GM19372 (cell line): ENCODE measurements around the gene PLAAT1.

Experiments
- ATAC-seq: cut with Tn5 transposase; IDR thresholded peaks from one replicate; pipeline ENCODE4 v1.9.1; 2021; ENCODE audit warnings: mild to moderate bottlenecking, low read depth, moderate library complexity; ENCODE audit not compliant: unreplicated experiment

The PLAAT1 gene

DNA sequence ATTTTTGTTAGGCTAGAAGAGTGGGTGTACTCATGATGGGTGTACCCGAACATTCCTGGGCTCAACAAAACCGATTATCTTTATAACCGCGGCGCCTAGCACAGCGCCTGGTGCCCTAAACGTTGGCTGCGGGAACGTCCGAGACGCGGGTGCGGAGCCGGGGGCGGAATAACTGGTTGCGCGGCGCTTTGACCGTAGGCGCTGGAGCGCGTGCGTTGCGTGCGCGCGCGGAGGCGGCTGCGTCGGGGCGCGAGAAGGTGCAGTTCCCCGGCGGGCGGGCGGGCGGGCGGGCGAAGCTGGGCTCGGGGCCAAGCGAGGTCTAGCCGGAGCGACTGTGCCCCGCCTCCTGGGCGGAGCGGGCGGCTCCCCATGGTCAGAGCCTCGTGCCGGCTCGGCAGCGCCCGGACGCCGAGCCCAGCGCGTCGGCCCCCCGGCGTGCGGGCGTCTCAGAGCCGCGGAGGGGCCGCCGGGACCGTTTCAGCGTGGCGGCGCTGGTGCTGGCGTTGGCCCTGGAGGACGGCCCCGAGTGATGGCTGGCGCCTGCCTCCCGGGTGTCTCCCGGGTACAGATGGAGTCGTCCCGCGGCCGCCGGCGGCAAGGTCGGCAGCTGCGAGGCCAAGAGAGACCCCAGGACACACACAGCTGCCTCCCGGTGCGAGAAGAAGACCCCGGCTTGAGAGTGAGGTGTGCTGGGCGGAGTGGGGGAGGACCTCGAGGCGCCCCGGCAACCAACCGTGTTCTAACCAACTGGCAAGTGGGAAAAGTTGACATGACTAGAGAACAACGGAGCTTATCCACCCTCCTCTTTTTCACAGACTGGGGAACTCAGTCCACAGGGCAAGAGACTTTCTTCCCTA lies at the start of gene PLAAT1:
Gene PLAAT1, plus strand, starts transcription at position 373 of the 857 bp plus-strand sequence. CDS start 14,429 bp downstream, outside the sequence.
- ATAC-seq = no peak

DNA sequence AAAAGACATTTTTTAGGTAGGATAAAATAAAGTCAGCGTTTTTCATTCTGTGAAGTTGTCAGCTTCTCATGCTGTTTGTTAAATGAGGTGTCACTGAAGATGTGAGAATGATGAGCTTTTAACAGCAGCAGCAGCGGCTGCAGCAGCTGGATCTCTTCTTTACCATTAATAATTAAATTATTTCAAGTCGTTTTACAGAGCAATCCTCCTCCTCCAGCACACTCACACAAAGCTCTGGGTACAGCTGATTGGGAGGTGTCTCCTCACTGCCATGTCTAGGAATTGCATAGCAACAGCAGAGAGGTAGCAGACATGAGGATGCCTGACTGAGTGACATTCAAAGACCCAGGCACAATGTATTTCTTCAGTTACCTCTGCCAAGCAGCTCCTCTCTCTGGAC lies 46.7 kb upstream of the PLAAT1 start:
- no peak for ATAC-seq

DNA sequence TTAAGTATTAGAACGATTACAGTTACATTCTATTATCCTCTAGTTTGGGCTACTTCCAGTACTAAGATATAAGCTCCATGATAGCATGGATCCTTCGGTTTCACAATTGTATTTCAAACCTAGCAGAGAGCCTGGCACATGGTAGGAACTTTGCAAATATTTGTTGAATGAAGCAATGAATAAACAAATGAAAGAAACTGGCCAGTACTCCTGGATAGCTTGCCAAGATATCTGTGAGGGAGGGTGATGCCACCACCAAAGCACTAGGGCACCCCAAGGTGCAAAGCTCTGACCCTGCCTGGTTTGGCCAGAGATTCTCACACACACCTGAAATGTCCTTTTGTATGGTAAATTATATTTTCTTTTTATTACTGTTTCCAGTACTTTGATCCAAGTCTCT lies 44.3 kb upstream of the PLAAT1 start:
- no peak for ATAC-seq

DNA sequence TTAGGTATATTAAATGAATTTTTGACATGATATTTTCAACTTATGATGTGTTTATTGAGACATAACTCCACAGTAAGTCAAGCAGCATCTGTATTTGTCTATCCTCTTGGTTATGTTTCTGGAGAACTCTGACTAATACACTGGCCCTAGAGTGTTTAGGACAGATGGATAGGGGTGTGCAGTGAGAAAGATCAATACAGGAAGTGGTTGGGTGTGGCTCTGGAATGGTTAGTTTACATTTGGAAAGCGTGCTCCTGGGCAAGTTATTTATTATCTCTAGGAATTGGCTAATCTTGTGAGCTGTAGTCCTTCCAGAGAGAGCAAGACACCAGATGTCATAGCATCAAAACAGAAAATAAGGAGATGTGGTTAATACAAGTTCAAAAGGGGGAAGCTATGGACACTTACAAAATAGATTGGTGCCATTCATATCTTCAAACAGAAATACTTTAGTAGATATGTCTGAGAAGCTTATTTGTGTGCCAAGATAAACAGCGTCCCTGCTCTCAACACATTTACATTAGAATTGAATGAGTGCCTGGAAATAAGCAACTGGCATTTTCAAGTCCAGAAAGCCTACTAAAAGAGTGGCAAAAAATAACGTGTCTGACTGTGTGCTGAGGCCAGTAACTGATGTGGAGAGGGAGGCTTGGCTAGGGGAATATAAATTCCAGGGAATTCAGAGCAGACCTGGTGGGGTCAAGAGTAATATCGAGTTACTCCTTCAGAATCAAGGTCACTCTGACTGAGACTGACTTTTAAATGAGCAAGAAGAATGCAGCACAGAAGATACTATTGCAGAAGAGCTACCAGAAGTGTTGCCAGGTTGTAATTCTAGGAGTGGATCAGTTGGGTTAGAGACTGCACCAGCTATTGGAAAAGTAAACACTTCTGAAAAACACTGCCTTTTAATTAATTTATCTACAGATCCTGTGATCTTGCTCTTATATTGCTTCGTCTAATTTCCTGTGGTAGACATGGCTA lies 33.4 kb upstream of the PLAAT1 start:
- ATAC-seq = no peak

DNA sequence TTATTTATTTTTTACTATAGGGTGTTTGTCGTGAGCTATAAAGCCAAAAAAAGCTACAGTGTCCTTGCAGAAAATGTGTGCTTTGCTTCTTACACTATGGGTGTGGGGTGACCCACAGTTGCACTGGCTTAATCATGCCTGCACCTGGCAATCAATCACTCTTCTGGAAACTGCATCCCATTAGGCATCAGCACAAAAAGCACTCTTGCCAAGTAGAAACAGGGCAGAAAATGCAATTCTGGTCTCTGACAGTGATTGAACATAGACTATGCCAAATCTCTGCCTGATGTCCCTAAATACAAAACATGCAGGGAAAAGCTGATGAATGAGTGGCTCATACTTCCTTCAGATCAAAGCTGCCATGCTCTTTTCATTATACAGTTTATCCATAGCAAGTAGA lies 30.4 kb upstream of the PLAAT1 start:
- ATAC-seq = no peak

DNA sequence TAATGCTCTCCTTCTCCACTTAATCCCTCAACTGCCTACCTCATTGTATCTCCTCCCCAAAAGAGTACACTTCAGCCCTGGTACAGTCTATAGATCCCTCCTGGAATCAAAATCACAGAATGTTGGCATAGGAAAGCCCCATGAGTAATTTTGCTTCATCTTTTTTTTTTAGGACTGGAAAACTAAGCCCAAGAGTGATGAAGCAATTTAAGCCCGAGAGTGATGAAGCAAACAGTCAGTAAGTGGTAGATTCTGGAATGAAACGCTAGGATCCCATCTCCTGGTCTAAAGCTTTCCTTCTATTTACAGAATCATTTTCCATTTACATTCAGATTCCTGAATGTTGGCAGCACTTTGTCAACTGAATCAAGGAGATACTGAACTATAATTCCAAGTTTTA lies 29.8 kb upstream of the PLAAT1 start:
- ATAC-seq = no peak

DNA sequence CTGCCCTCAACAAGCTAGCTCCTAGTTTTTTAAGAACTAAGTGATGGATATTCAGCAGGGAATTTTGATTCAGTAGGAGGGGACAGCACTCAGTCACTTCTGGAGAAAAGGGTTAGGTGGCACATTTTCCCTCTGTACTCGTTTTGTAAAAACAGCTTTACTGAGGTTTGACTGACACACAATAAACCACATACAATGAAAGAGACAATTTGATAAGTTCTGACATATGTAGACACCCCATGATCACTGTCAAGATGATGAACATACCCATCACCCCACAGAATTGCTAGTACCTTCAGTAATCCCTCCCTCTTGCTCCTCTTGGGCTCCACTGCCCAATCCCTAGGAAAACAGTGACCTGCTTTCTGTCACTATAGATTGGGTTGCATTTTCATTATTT lies 29.0 kb upstream of the PLAAT1 start:
- no peak for ATAC-seq

DNA sequence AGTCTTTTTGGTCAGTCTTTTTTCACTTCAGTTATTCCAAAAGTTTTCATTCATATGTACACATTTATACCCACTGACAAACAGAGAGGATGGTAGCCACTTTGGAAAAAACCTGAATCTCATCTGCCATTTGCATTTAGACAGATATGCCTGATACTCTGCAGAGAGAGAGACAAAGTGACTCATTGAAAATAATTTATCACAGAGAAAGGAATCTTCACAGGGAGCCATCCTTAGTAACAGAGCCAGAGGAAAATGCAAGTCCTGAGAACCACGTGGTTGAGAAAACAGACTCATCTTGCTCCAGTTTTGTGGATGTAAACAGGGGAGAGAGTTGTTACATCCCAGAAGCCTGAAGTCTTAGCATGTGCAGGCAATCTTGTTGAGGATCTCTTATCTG lies 28.2 kb upstream of the PLAAT1 start:
- ATAC-seq = no peak

DNA sequence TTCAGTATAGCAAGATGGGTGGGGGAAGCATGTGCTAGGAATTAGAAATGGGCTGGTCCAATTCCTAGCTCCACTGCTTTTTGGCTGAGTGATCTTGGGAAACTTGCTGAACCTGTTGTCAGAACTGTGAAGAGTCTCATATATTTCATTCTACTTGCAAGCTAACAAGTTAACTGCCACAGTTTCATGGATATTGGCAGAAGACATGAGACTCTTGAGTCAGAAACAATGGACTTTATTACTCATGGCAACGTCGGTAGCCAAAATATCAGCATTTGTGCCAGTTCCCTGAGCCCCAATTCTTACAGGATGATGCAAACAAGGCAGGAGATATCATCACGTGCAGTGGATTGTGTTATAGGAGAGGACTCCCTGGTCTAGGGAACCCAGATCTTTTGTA lies 26.6 kb upstream of the PLAAT1 start:
- no peak for ATAC-seq

DNA sequence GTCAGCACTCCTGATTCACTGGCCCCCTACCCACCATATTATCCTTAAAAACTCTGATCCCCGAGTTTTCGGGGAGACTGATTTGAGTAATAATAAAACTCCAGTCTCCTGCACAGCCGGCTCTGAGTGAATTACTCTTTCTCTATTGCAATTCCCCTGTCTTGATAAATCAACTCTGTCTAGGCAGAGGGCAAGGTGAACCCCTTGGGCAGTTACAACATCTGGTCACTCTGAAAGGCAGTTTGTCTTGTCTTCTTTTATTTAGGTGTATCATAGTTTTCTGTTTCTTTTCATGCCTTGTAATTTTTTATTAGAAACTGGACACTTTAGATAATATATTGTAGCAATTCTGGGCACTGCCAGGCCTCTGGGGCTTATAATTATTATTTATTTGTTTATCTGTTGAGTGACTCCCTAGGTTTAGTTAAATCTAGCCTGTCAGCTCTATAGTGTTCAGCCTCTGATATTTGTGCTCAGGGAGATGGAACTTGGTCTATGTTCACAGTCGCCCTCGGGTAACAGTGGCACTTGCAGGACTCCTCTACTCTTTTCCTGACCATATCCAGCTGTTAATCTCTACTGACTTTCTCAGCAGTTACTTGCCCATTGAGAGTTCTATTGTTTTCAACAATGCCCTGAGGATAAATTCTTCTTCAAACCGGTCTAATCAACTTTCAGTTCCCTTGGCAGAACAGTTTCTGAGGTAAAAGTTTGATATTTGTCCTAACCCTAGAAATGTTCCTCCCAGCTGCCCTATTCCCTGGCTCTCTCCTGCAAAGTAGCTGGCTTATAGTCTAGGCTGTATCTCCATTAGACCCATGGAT lies 15.5 kb upstream of the PLAAT1 start:
- ATAC-seq = no peak

DNA sequence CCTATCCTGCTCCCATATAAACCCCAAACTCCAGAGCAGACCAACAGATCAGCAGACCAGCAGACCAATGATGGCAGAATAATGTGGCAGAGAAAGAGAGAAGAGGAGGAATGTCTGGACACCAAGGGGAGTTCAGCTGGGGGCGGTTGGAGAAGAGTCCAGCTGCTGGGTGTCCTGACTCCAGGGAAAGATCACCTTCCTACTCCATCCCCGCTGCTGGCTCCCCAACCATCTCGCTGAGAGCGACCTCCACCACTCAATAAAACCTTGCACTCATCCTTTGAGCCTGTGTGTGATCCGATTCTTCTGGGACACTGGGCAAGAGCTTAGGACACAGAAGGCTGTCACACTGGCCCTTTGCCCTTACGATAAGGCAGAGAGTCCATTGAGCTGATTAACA lies 12.8 kb upstream of the PLAAT1 start:
- ATAC-seq = no peak

DNA sequence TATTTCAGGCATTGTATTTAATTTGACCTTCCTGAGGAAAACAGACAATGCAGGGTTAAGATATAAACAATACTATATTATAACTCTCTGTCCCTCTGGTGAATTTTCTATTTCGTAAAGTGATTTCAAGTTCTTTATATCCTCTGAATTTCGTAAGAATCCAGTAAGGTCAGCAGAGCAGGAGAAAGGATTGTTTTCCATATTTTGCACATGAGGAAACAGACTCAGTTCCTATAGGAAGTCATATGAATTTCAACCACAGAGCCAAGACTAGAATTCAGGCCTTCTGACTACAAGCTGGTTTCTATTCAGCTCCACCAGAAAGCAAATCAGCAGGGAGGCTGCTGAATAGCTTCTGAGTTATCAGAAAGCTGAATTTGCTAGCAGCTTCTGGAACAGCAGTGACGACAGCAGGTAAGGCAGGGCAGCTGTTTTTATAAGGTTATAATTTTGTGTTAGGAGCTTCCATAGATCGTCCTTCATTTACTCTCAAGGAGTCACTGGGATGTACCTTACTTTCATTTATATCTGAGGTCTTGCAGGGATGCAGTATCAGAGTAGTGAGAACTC lies 11.1 kb upstream of the PLAAT1 start:
- ATAC-seq = no peak

DNA sequence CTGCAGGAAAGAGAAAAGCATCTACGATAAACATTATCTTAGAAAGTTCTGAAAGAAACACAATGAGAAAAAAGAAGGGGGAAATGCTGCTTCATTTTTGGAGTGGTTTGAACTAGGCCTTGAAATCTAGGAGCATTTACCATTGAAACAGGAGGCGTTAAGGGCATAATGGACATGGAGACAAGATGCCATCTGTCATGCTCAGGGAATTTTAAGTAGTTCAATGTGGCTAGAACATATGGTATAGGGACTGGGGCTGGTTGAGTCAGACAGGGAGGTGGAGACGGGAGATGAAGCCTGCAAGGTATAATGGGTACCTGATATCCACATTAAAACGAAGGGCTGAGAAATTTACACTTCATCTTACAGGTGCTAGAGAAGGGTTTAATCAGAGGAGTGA lies 10.4 kb upstream of the PLAAT1 start:
- ATAC-seq = no peak

DNA sequence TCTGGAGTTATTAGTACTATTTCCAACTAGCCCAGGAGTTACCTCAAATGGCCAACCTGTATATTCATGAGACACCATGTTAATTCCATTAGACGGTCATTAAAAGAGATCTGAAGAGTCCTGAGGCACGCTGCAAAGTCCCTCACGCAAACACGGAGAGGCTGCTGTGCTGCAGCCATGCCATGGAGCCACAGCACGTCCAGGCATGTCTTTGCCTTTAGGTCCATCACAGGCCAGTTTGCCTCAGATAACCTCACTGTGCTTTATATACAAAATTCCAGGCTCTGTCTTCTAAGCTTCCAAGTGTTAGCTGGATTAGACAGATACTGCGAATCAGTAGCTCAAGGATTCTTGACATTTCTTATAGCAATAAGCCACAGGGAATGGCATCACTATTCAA lies 9.8 kb upstream of the PLAAT1 start:
- no peak for ATAC-seq

DNA sequence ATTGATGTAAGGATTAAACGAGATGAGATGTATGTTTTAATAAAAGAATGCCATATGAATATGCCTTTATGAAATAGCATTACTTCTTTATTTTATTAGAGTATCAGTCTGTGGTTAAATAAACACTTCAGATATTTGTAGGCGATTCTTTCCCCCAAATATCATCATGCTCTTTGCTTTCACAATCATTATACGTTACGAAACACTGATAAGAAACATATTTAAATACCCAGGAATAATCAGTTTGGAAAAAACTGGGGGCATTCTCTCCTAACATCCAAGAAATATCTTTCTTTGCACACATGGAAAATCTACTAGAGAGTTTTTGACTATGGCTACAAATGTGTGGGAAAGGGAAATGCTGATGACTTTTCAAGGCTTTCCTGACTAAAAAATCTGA lies 4.4 kb upstream of the PLAAT1 start:
- no peak for ATAC-seq

DNA sequence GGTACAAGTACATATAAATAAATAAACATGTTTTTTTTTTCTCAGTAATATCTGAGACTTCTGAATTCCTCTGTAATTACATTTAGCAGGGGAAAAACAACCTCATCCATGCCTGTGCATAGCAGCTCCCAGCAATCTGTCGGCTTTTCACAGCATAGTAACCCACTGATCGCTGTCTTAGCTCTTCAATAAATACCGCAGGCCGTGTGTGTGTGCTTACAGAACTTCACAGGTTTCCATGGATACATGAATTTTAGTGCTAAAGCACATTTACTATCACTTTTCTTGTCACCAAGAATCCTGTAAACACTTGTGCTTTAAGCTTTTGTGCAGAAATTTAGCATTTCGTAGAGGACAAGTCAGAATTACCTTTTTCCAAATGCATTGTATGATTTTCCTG lies 4.0 kb upstream of the PLAAT1 start:
- no peak for ATAC-seq

DNA sequence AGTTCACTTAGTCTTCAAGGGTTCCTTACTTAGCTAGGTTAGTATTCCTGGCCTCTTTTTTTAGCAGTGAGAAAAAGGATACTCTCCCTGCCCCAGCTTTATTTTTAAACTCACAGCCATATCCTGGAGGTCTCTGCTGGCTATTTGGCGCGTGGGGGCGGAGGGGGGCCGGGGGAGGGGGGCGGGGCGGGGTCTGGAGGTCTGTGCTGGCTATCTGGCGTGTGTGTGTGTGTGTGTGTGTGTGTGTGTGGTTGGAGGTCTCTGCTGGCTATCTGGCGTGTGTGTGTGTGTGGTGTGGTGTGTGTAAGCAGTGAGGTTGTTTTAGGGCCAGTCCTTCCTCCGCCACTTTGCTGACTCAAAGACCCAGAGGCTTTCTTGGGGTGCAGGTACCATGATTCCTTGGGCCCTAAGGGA lies 579 bp upstream of the PLAAT1 start:
- ATAC-seq = no peak

DNA sequence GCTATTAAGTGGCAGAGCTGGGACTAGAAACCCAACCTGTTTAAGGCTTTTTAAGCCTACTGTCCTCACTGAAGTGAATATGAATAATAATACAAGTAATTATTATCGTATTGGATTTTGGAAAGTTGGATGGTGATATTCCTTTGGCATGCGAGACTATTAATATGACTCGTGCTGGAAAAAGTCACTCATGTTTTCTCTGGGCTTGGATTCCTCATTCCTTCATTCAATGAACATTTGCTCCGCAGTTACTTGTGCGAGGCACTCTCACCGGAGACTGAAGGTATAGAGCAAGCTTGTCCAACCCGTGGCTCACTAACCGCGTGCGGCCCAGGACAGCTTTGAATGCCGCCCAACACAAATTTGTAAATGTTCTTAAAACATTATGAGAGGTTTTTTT lies 694 bp downstream of the PLAAT1 start:
- no peak for ATAC-seq

DNA sequence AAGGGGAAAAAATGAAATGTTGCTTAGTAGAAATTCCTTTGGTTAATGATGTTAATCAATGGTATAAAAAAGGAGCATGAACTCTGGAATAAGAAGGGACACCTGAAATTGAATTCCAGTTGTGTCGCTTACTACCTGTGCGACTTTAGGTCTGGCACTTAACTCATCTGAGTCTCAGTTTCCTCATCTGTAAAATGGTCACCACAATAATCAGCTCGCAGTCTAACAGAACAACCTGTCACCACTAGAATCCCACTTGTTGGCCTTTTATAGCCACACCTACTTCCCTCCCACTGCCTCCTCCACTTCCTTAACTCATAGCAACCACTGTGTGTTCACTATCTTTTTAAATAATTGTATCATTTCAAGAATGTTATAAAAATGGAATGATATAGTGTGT lies 2.5 kb downstream of the PLAAT1 start:
- no peak for ATAC-seq

DNA sequence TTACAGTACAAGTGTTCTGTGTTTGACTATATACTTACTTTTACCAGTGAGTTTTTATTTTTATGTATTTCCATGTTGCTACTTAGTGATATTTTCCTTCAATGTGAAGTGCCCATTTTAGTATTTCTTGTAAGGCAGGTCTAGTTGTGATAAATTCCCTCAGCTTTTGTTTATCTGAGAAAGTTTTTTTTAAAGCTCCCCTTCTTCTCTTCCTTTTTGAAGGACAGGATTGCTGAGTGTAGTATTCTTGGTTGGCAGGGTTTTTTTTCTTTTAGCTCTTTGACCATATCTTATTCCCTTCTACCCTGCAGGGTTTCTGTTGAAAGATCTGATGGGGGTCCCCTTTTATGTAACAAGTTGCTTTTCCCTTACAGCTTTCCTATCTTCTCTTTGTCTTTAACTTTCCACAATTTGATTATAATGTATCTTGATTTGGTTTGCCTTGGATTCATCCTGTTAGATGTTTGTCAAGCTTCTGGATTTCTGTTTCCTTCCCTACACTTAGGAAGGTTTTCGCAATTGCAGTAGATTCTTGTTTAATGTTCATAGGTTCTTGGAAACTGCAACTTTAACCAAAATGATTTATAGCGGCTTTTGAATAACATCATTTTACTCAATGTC lies 7.9 kb downstream of the PLAAT1 start:
- no peak for ATAC-seq
